GM18858 (cell line): ENCODE results near the gene PPFIA2.

ENCODE experiments used
- ATAC-seq: cut with Tn5 transposase; IDR thresholded peaks from one replicate; pipeline ENCODE4 v1.9.1; 2021; ENCODE audit not compliant: unreplicated experiment

The PPFIA2 gene

DNA sequence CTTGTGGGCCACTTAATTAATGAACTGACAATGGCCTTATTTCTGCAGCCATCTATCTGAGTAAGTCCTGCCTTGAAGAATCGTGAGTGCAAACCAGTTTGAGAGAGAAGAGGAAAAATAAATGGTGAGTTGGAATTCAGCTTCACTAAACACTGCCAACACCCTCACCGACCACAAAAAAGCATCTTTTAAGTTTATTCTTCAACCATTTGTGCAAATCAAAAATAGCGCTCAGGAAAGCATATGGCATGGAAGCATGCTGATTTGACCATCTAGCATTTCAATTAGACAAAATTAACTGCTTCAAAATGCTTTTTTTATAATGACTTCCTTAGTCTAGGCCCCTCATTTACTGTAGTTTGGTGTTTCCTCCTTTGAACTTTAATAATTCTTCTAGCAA lies 294.0 kb downstream of the PPFIA2 start:
- ATAC-seq: no peak

GRCh38 chr12:81461163-81461562 lies 298.0 kb downstream of the PPFIA2 start:
- no peak for ATAC-seq

GRCh38 chr12:81450920-81451739 lies 308.0 kb downstream of the PPFIA2 start:
- no peak for ATAC-seq

DNA sequence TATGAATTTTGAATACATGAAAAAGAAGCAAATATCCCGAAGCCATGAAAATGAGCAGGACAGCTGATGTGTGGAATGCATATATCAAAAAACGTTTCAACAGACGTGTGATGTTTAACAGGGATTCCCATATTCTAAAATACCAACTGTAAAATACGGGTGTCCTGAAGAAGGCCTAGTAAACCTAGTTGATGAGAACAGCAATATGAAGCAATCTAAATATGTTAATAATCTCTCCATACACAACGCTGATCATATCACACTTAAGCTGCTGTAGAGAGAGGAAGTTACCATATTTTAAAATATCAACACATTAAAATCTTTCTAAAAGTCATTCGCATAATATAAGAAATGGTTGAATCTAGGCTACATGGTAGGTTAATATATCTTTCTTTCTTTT lies 317.5 kb downstream of the PPFIA2 start:
- no peak for ATAC-seq

DNA sequence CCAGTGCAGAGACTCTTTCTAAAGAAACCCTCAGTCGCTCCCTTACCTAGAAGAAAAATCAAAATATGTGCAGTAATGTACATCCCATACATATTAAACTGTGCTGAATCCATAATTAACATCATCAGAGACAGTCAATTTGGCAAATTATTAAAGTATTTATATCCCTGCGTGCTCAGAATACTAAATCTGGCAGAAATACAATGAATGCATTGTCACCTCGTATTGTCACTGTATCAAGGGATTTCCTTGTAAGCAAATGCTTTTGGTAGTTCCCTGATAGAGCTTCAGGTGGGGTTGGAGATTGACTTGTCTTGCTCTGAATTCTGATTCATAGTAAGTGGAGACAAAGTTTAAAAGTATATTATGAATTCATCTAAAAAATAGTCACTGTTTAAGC lies 319.1 kb downstream of the PPFIA2 start:
- ATAC-seq: no peak

GRCh38 chr12:81439344-81439743 lies 319.8 kb downstream of the PPFIA2 start:
- ATAC-seq: no peak

DNA sequence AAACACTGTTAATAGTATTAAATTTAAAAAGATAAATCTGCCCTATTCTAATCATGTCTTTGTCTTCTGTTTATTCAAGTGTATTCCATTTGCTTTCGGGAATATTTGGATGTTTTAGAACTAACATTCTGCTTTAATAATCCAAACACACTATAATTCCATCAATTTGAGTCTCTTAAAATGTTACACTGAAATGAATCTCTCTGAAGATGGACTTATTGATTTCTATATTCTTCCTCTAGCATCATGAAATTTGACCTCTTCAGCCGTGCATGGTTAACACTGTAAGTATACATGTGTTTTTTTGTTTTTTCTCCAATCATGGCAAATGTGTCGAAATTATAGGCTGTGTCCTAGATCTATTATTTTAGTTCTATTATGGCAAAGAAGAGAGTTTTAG lies 342.1 kb downstream of the PPFIA2 start:
- ATAC-seq: no peak

- ATAC-seq: no peak
Measured at GRCh38 chr12:81416571-81416970, 342.6 kb downstream of the PPFIA2 start.

GRCh38 chr12:81414441-81414840 lies 344.7 kb downstream of the PPFIA2 start:
- no peak for ATAC-seq

- ATAC-seq: no peak
Measured at GRCh38 chr12:81412940-81413339, 346.2 kb downstream of the PPFIA2 start.

- no peak for ATAC-seq
Measured at GRCh38 chr12:81403348-81403747, 355.8 kb downstream of the PPFIA2 start.

GRCh38 chr12:81401241-81401640 lies 357.9 kb downstream of the PPFIA2 start:
- ATAC-seq: no peak

DNA sequence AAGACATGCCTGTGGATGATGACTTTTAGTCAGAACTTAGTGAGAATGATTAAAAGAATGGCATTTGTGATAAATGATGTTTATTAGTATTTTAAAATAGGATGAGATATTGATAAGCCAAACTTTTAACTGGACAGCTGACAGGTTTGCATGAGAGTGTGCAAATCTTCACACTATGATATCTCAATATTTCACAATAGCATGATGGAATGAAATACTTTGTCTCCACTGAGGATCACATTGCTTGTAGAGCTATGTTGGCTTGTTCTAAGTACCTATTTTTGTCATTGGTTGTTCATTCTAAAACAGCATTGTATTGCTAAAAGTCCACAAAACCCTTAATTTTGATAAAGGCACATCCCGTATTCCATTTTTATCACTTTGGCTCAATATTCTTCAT lies 359.1 kb downstream of the PPFIA2 start:
- ATAC-seq: no peak

- no peak for ATAC-seq
Measured at GRCh38 chr12:81395431-81395830, 363.7 kb downstream of the PPFIA2 start.

- ATAC-seq: no peak
Measured at GRCh38 chr12:81389550-81390099, 369.5 kb downstream of the PPFIA2 start.

DNA sequence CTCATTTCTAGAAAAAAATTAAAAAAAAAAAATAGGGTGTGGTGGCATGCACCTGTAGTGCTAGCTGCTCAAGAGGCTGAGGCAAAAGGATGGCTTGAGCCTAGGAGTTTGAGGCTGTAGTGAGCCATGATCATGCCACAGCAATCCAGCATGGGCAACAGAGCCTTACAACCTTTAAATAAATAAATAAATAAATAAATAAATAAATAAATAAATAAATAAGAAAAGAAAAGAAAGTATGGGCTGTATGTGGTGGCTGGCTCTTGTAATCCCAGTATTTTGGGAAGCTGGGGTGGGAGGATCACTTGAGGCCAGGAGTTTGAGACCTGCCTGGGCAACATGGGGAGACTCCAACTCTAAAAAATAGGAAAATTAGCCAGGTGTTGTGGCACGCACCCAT lies 373.0 kb downstream of the PPFIA2 start:
- no peak for ATAC-seq

DNA sequence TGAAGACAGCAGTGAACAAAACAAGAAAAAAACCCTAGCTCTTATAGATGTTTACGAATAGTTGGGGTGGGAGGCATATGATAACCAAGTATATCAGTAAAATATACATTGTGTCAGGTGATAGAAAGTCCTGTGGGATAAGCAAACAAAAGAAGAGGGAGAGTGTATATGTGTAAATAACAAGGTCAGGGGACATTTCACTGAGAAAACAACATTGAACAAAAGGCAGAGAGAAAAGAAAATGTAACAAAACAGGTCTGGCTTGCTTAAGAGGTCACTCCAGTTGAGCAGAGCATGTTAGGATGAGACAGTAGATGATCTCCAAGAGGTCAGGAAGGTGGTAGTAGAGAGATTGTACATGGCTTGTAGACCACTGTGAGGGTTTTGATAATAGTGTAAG lies 377.2 kb downstream of the PPFIA2 start:
- ATAC-seq: no peak

DNA sequence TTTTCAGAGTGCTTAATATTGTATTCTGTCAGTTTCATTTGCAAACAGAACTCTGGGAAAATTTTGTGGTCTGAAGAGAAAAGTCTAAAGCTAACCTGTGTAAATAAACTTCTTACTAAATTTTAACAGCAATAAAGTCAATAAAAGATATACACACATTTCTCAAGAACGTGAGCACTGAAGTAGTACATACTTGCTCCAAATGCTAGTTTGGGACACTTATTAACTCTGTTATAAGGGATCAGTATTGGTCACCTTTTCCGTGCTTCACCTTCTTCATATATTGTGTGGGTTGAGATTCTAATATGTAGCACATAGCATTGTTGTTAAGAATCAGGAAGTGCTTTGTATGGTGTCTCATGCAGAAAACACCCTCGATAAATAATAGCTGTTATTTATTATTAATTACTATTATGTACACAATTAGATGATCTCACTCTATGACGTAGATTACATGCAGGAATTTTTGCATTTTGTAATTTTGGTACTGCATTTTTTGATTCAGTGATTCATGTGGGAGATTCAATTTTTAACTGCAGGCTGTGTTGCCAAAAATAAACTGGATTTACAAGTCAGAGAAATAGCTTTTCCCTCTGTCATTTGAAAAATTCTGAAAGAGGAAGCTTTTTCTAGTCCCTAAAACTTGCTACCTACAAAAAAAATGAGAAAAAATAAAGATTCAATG lies 380.4 kb downstream of the PPFIA2 start:
- no peak for ATAC-seq

- ATAC-seq: no peak
Measured at GRCh38 chr12:81377771-81378170, 381.4 kb downstream of the PPFIA2 start.

GRCh38 chr12:81375969-81376368 lies 383.2 kb downstream of the PPFIA2 start:
- ATAC-seq: no peak

GRCh38 chr12:81370456-81370855 lies 388.7 kb downstream of the PPFIA2 start:
- ATAC-seq: no peak

DNA sequence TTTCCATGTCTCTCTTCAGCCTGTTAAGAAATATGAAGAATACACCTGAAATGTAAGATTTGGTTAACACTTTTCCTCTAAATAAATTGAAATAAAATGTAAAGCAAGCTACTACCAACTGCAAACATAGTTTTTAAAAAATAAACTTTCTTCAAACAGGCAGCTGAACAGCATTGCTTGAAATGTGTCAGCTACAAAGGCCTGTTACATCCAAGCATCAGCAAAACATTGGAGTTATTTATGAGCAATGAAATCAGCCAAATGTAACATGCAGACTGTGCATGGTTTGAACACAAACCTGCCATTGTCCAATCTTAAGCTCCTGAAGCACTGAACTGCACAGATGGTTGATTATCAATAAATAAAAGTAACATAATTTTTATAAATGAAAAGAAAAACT lies 390.0 kb downstream of the PPFIA2 start:
- no peak for ATAC-seq
